PC-9 (cell line): ENCODE data around the gene OR2J1. TPM values are rescaled to one million over a fixed set of nuclear protein-coding genes. Genes with fewer than 3 reads are reported as not detected.
"Not testable (repeated sequence)": the region's sequence is repeated elsewhere in the genome, so short reads cannot be mapped to it uniquely, and the experiment has no call there.

Experiments used
- BruUV-seq: library from RNA; stranded (reverse); fragments of 400-500 nt; replicated peaks from 2 replicates; lab custom pipeline; 2021; lab: Mats Ljungman, UMichigan
- CTCF ChIA-PET: fragments of 300-600 bp; sonication (Branson Sonifier 250); formaldehyde crosslinking; loops from one replicate; lab custom pipeline; 2022; ENCODE audit warnings: antibody characterized with exemption; lab: Charles Lee
- POLR2A ChIA-PET: fragments of 300-600 bp; sonication (Branson Sonifier 250); formaldehyde crosslinking; loops from one replicate; lab custom pipeline; 2022; ENCODE audit warnings: antibody characterized with exemption; ENCODE audit not compliant: unreplicated experiment; lab: Charles Lee
- DNase-seq, 2 experiments: peaks; one replicate each; pipeline versions ENCODE4 v3.0.0 to v3.0.0-alpha.2; 2015 to 2022; ENCODE audit warnings: mixed read lengths in 1 of 2
- H2AFZ ChIP-seq: fragments of 200-600 bp; sonication (generic); 2 replicates; pipeline ENCODE4 v1.8.1; 2017; ENCODE audit warnings: antibody characterized with exemption
- H3F3A ChIP-seq: fragments of 200-600 bp; sonication (generic); 2 replicates; pipeline ENCODE4 v1.8.1; 2017; ENCODE audit warnings: antibody characterized with exemption, mild to moderate bottlenecking, low read depth; ENCODE audit not compliant: insufficient read depth
- H3K27ac ChIP-seq: fragments of 200-600 bp; sonication (generic); 2 replicates; pipeline ENCODE4 v1.6.1; 2016; ENCODE audit warnings: mixed run types
- H3K27me3 ChIP-seq: fragments of 200-600 bp; sonication (generic); 2 replicates; pipeline ENCODE4 v1.6.1; 2016; ENCODE audit warnings: low read depth, mixed run types; ENCODE audit not compliant: insufficient read depth
- H3K36me3 ChIP-seq: fragments of 200-600 bp; sonication (generic); 2 replicates; pipeline ENCODE4 v1.6.1; 2016; ENCODE audit warnings: low read depth, mixed run types
- H3K4me1 ChIP-seq: fragments of 200-600 bp; sonication (generic); replicated peaks from 2 replicates; pipeline ENCODE4 v1.6.1; 2016; ENCODE audit warnings: mixed run types; ENCODE audit not compliant: insufficient read depth
- H3K4me2 ChIP-seq: fragments of 200-600 bp; sonication (generic); 2 replicates; pipeline ENCODE4 v1.6.1; 2017; ENCODE audit warnings: mixed run types
- H3K4me3 ChIP-seq: fragments of 200-600 bp; sonication (generic); 2 replicates; pipeline ENCODE4 v1.6.1; 2016; ENCODE audit warnings: mixed run types
- H3K79me2 ChIP-seq: fragments of 200-600 bp; sonication (generic); 2 replicates; pipeline ENCODE4 v1.6.1; 2017; ENCODE audit warnings: low read depth, mixed run types
- H3K9me2 ChIP-seq: fragments of 200-600 bp; sonication (generic); 2 replicates; pipeline ENCODE4 v1.8.1; 2017; ENCODE audit warnings: mild to moderate bottlenecking; ENCODE audit not compliant: insufficient read depth
- H3K9me3 ChIP-seq: fragments of 200-600 bp; sonication (generic); 2 replicates; pipeline ENCODE4 v1.8.1; 2016; ENCODE audit warnings: low read depth; ENCODE audit not compliant: insufficient read depth
- H4K20me1 ChIP-seq: fragments of 200-600 bp; sonication (generic); 2 replicates; pipeline ENCODE4 v1.8.1; 2017; ENCODE audit not compliant: insufficient read depth
- CTCF ChIP-seq: fragments of 200-600 bp; sonication (generic); conservative IDR thresholded peaks from 2 replicates; pipeline ENCODE4 v1.6.1; 2017; ENCODE audit warnings: mixed run types, antibody characterized with exemption, mild to moderate bottlenecking, moderate library complexity
- EZH2 ChIP-seq: fragments of 200-600 bp; sonication (generic); IDR thresholded peaks from 2 replicates; pipeline ENCODE4 v1.8.0; 2017; ENCODE audit warnings: antibody characterized with exemption, low read depth
- intact Hi-C: fragments of 100-400 bp; cut with micrococcal nuclease; formaldehyde crosslinking; loops from one replicate; pipeline ENCODE4 v1.10.0; 2022; ENCODE audit not compliant: unreplicated experiment
- total RNA-seq: library from RNA; stranded (reverse); gene quantifications from 2 replicates; pipeline ENCODE4 v1.2.3, GENCODE V29; 2021

OR2J1 gene
- total RNA-seq, 1 experiment from 2014 or later, result not detected

GRCh38 chr6:29146179-29146578, 46.9 kb downstream of the OR2J1 start:
- no peaks in the 10 kb centered on the region for H3K79me2 ChIP-seq
- no peak overlapping the region for H3K27ac ChIP-seq
- no peaks in the 10 kb centered on the region for H3K4me1 ChIP-seq
- no peaks in the 10 kb centered on the region for H3F3A ChIP-seq
- H4K20me1 ChIP-seq, result no peaks in the 10 kb centered on the region
- no peaks in the 10 kb centered on the region for H3K27me3 ChIP-seq
- CTCF ChIA-PET, result no interaction called here
- H3K36me3 ChIP-seq, result no peaks in the 10 kb centered on the region
- H3K4me2 ChIP-seq, result no peak overlapping the region
- no peak overlapping the region for H2AFZ ChIP-seq
- POLR2A ChIA-PET, result no interaction called here
- H3K9me2 ChIP-seq, result no peaks in the 10 kb centered on the region
- intact Hi-C loops, result no loop called here
- BruUV-seq, result no TSS peak
- no peaks in the 10 kb centered on the region for H3K9me3 ChIP-seq
- no peak for DNase-seq
- TF ChIP-seq EZH2, result no peak
- TF ChIP-seq CTCF, result no peak
- no peak overlapping the region for H3K4me3 ChIP-seq

- H3K36me3 ChIP-seq, result no peaks in the 10 kb centered on the region
- no peaks in the 10 kb centered on the region for H3F3A ChIP-seq
- no peak for DNase-seq
- H3K4me2 ChIP-seq, result no peak overlapping the region
- CTCF ChIA-PET, result no interaction called here
- no peak overlapping the region for H3K4me3 ChIP-seq
- POLR2A ChIA-PET, result no interaction called here
- H3K27me3 ChIP-seq, result no peaks in the 10 kb centered on the region
- no peaks in the 10 kb centered on the region for H4K20me1 ChIP-seq
- H3K9me3 ChIP-seq, result no peaks in the 10 kb centered on the region
- no peaks in the 10 kb centered on the region for H3K9me2 ChIP-seq
- no peaks in the 10 kb centered on the region for H3K4me1 ChIP-seq
- H3K27ac ChIP-seq, result no peak overlapping the region
- intact Hi-C loops, result no loop called here
- no TSS peak for BruUV-seq
- H3K79me2 ChIP-seq, result no peaks in the 10 kb centered on the region
- TF ChIP-seq CTCF (no peak), EZH2 (no peak)
- no peak overlapping the region for H2AFZ ChIP-seq
Observed at GRCh38 chr6:29147074-29147473, 47.8 kb downstream of the OR2J1 start.

- H3K9me2 ChIP-seq, H2AFZ ChIP-seq, intact Hi-C loops, H3K27me3 ChIP-seq, BruUV-seq, H3K9me3 ChIP-seq, DNase-seq, H3K4me2 ChIP-seq, H4K20me1 ChIP-seq, H3K79me2 ChIP-seq, H3K4me3 ChIP-seq, H3F3A ChIP-seq, POLR2A ChIA-PET, H3K4me1 ChIP-seq, H3K36me3 ChIP-seq, CTCF ChIA-PET, H3K27ac ChIP-seq: not testable (repeated sequence)
Observed at GRCh38 chr6:29149444-29149843, 50.2 kb downstream of the OR2J1 start.

Other genes with a start within 250 kb of the OR2J1 start
- 67.2 and 86.2 TPM in 2 replicates for gene TRIM27, start 175.5 kb upstream of the OR2J1 start, total RNA-seq
- 2.1 TPM in 2 replicates for gene ZNF311, start 94.2 kb upstream of the OR2J1 start, total RNA-seq
- not detected in 2 replicates for gene OR2W1, start 54.3 kb upstream of the OR2J1 start, total RNA-seq
- not detected in 2 replicates for gene OR2B3, start 12.2 kb upstream of the OR2J1 start, total RNA-seq
- gene OR2J3, start 8.6 kb downstream of the OR2J1 start, total RNA-seq, result not detected in 2 replicates
- gene OR2J2, start 71.4 kb downstream of the OR2J1 start, total RNA-seq, result not detected in 2 replicates
- not detected in 2 replicates for gene OR14J1, start 202.2 kb downstream of the OR2J1 start, total RNA-seq